GM12892 (cell line): ENCODE results near the gene CRTAC1.

Source experiments
- POLR2A ChIP-seq: IDR thresholded peaks from 2 replicates; pipeline ENCODE4 v1.6.1; 2011; ENCODE audit warnings: low read depth, low read length, control low read depth
- TAF1 ChIP-seq: IDR thresholded peaks from 2 replicates; pipeline ENCODE4 v1.6.1; 2011; ENCODE audit warnings: low read depth, mild to moderate bottlenecking, control low read depth, low read length, borderline replicate concordance

DNA sequence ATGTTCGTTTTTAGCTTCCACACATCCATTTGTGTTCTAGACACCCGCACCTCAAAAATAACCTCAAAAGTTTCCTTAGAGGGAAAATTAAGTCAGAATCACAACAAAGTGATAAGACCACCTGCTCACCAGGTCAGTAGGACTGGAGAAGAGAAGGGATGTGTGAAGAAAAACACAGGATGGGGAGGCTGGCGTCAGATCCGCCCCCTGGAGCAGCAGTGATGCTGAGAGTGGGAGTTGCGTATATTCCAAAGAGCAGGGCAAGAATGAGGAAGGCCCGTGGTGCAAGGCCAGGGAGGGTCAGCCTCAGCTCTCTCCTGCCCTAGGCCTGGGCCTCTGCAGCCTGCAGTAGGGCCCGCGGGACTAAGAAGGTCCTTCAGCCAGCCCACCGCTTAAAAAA is 28.7 kb downstream of the CRTAC1 start:
- TF ChIP-seq POLR2A (no peak), TAF1 (no peak)
